Measurements from ENCODE around the gene YTHDC1.

GRCh38 chr4:68277627-68278026, 72.3 kb downstream of the YTHDC1 start:
- TF ChIP-seq POLR2A (IDR thresholded peaks at IDR 0.05) (no peak), CTCF (IDR thresholded peaks at IDR 0.05) (no peak), EP300 (IDR thresholded peaks at IDR 0.05) (no peak), POLR2AphosphoS5 (IDR thresholded peaks at IDR 0.05) (no peak)

Data from stomach (tissue), 4 donors.